GM23338 (cell line): Measurements from ENCODE around the gene CNTNAP2. TPM values are rescaled to one million over a fixed set of nuclear protein-coding genes. Genes with fewer than 3 reads are reported as not detected.
A peak's percentile ranks its signal among the peaks of the same experiment; 100 is the strongest.

Experiments used
- ATAC-seq: fragments of 200-7000 bp; cut with Tn5 transposase; 3 replicates; pipeline ENCODE4 v1.9.1; 2020
- DNase-seq: peaks from one replicate; pipeline ENCODE4 v3.0.0-alpha.2; 2015; ENCODE audit warnings: low spot score
- H2AFZ ChIP-seq: fragments of 200-600 bp; sonication (generic); 2 replicates; pipeline ENCODE4 v1.8.0; 2016; ENCODE audit warnings: antibody characterized with exemption, mild to moderate bottlenecking, moderate library complexity
- H3F3A ChIP-seq: fragments of 200-600 bp; sonication (generic); replicated peaks from 2 replicates; pipeline ENCODE4 v1.8.0; 2017; ENCODE audit warnings: antibody characterized with exemption, mixed run types, low read depth
- H3K27ac ChIP-seq: fragments of 200-600 bp; sonication (generic); 2 replicates; pipeline ENCODE4 v1.6.1; 2016; ENCODE audit warnings: low read depth
- H3K27me3 ChIP-seq: fragments of 200-600 bp; sonication (generic); 2 replicates; pipeline ENCODE4 v1.8.0; 2016; ENCODE audit warnings: mild to moderate bottlenecking, mixed run types, moderate library complexity; ENCODE audit not compliant: insufficient read depth
- H3K36me3 ChIP-seq: fragments of 200-600 bp; sonication (generic); 2 replicates; pipeline ENCODE4 v1.8.0; 2016; ENCODE audit warnings: mild to moderate bottlenecking; ENCODE audit not compliant: insufficient read depth
- H3K4me1 ChIP-seq: fragments of 200-600 bp; sonication (generic); 2 replicates; pipeline ENCODE4 v1.8.0; 2016; ENCODE audit warnings: mild to moderate bottlenecking, moderate library complexity; ENCODE audit not compliant: insufficient read depth
- H3K4me2 ChIP-seq: fragments of 200-600 bp; sonication (generic); 2 replicates; pipeline ENCODE4 v1.7.1; 2017; ENCODE audit warnings: mixed run types
- H3K4me3 ChIP-seq: fragments of 200-600 bp; sonication (generic); 2 replicates; pipeline ENCODE4 v1.6.1; 2016; ENCODE audit warnings: mixed run types
- H3K79me2 ChIP-seq: fragments of 200-600 bp; sonication (generic); replicated peaks from 2 replicates; pipeline ENCODE4 v1.8.0; 2017; ENCODE audit warnings: mild to moderate bottlenecking; ENCODE audit not compliant: insufficient read depth
- H3K9me2 ChIP-seq: fragments of 200-600 bp; sonication (generic); 2 replicates; pipeline ENCODE4 v1.8.0; 2017; ENCODE audit not compliant: insufficient read depth
- H4K20me1 ChIP-seq: fragments of 200-600 bp; sonication (generic); replicated peaks from 2 replicates; pipeline ENCODE4 v1.8.0; 2017; ENCODE audit warnings: mild to moderate bottlenecking; ENCODE audit not compliant: insufficient read depth
- H3K27ac Mint-ChIP-seq: 2 replicates; pipeline ENCODE4 v1.8.0; 2020; ENCODE audit warnings: inconsistent platforms, mild to moderate bottlenecking, moderate library complexity, mixed read lengths
- H3K27me3 Mint-ChIP-seq: 3 replicates; pipeline ENCODE4 v1.8.0; 2022; ENCODE audit warnings: low read depth, mild to moderate bottlenecking, moderate library complexity, mixed read lengths, inconsistent platforms; ENCODE audit not compliant: insufficient read depth, poor library complexity
- H3K36me3 Mint-ChIP-seq: 3 replicates; pipeline ENCODE4 v1.8.0; 2021; ENCODE audit warnings: low read depth, mild to moderate bottlenecking, inconsistent platforms, moderate library complexity, mixed read lengths
- H3K4me1 Mint-ChIP-seq: 3 replicates; pipeline ENCODE4 v1.8.0; 2020; ENCODE audit warnings: mild to moderate bottlenecking, inconsistent platforms, mixed read lengths
- H3K4me3 Mint-ChIP-seq: 3 replicates; pipeline ENCODE4 v1.8.0; 2021; ENCODE audit warnings: moderate library complexity, mild to moderate bottlenecking, inconsistent platforms, mixed read lengths
- H3K9me3 Mint-ChIP-seq: 3 replicates; pipeline ENCODE4 v1.8.0; 2020; ENCODE audit warnings: moderate library complexity, mild to moderate bottlenecking, inconsistent platforms, mixed read lengths
- CTCF ChIP-seq, 2 experiments: fragments of 200-600 bp in 1 of 2; sonication (generic) in 1 of 2; conservative IDR thresholded peaks; 2 replicates each; pipeline versions ENCODE4 v1.5.1 to v1.6.1; 2016 to 2017; ENCODE audit warnings: antibody characterized with exemption in 2 of 2, low read depth in 2 of 2, mild to moderate bottlenecking in 2 of 2, moderate library complexity in 1 of 2
- ETS1 ChIP-seq: IDR thresholded peaks from 2 replicates; pipeline ENCODE4 v1.6.1; 2016; ENCODE audit warnings: antibody characterized with exemption
- JUNB ChIP-seq: IDR thresholded peaks from one replicate; pipeline ENCODE4 v1.6.1; 2016; ENCODE audit warnings: antibody characterized with exemption; ENCODE audit not compliant: unreplicated experiment
- ZNF331 ChIP-seq: fragments of 250-450 bp; sonication (Bioruptor Pico); IDR thresholded peaks from 2 replicates; pipeline ENCODE4 v1.5.0; 2020; ENCODE audit warnings: low read depth, mild to moderate bottlenecking, moderate library complexity
- polyA plus RNA-seq: library from polyadenylated mRNA; unstranded; fragments of >200 nt; fragmentation: Nextera tagmentation; extraction: Ambion mirVana; gene quantifications from 2 replicates; pipeline ENCODE4 v1.2.1, GENCODE V29; 2016
- total RNA-seq: library from RNA; depleted of rRNA; stranded (reverse); fragments of >200 nt; shearing (Covaris generic); gene quantifications from 2 replicates; pipeline ENCODE4 v1.2.3, GENCODE V29; 2014
- TF ChIP-seq, protein P1 (sequence below): fragments of 250-450 bp; sonication (Bioruptor Pico); IDR thresholded peaks from 2 replicates; pipeline ENCODE4 v1.5.0; 2020; ENCODE audit warnings: mild to moderate bottlenecking, moderate library complexity

The CNTNAP2 gene
- total and polyA plus RNA-seq, 2 experiments from 2014 or later = 38.2 to 61.3 TPM

DNA sequence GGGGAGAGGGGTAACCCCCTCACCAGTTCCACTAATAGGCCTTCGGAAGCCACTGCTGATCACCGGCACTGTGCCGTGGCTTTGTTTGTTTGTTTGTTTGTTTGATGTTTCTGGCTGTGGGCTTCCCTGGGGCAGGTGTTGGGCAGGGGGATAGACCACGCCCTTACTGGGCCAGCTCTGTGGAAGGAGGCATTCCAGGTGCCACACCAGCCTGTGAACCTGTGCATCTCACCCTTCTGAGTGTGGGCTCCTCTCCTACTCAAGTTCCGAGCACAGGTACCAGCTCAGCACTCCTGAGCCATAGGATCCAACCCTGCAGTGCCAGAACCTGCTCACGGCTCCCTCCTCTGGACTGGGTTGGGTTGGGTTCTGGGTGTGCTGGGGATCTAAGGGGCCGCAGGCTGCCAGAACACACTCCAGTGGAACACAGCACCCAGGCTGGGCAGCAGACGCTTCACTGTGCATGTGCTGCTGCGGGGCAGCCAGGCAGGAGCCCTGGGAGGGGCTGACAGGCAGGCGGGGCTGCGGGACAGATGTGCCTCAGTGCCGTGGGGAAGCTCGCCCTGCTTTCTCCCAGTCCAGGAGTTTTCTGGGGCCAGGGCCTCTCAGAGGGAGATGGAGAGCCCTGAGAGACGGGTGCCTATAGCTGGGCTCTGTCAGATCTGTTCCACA, 1053.9 kb downstream of the CNTNAP2 start (continued):
- TF ChIP-seq, protein P1, sequence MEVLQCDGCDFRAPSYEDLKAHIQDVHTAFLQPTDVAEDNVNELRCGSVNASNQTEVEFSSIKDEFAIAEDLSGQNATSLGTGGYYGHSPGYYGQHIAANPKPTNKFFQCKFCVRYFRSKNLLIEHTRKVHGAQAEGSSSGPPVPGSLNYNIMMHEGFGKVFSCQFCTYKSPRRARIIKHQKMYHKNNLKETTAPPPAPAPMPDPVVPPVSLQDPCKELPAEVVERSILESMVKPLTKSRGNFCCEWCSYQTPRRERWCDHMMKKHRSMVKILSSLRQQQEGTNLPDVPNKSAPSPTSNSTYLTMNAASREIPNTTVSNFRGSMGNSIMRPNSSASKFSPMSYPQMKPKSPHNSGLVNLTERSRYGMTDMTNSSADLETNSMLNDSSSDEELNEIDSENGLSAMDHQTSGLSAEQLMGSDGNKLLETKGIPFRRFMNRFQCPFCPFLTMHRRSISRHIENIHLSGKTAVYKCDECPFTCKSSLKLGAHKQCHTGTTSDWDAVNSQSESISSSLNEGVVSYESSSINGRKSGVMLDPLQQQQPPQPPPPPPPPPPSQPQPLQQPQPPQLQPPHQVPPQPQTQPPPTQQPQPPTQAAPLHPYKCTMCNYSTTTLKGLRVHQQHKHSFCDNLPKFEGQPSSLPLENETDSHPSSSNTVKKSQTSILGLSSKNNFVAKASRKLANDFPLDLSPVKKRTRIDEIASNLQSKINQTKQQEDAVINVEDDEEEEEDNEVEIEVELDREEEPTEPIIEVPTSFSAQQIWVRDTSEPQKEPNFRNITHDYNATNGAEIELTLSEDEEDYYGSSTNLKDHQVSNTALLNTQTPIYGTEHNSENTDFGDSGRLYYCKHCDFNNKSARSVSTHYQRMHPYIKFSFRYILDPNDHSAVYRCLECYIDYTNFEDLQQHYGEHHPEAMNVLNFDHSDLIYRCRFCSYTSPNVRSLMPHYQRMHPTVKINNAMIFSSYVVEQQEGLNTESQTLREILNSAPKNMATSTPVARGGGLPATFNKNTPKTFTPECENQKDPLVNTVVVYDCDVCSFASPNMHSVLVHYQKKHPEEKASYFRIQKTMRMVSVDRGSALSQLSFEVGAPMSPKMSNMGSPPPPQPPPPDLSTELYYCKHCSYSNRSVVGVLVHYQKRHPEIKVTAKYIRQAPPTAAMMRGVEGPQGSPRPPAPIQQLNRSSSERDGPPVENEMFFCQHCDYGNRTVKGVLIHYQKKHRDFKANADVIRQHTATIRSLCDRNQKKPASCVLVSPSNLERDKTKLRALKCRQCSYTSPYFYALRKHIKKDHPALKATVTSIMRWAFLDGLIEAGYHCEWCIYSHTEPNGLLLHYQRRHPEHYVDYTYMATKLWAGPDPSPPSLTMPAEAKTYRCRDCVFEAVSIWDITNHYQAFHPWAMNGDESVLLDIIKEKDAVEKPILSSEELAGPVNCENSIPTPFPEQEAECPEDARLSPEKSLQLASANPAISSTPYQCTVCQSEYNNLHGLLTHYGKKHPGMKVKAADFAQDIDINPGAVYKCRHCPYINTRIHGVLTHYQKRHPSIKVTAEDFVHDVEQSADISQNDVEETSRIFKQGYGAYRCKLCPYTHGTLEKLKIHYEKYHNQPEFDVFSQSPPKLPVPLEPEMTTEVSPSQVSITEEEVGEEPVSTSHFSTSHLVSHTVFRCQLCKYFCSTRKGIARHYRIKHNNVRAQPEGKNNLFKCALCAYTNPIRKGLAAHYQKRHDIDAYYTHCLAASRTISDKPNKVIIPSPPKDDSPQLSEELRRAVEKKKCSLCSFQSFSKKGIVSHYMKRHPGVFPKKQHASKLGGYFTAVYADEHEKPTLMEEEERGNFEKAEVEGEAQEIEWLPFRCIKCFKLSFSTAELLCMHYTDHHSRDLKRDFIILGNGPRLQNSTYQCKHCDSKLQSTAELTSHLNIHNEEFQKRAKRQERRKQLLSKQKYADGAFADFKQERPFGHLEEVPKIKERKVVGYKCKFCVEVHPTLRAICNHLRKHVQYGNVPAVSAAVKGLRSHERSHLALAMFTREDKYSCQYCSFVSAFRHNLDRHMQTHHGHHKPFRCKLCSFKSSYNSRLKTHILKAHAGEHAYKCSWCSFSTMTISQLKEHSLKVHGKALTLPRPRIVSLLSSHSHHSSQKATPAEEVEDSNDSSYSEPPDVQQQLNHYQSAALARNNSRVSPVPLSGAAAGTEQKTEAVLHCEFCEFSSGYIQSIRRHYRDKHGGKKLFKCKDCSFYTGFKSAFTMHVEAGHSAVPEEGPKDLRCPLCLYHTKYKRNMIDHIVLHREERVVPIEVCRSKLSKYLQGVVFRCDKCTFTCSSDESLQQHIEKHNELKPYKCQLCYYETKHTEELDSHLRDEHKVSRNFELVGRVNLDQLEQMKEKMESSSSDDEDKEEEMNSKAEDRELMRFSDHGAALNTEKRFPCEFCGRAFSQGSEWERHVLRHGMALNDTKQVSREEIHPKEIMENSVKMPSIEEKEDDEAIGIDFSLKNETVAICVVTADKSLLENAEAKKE (CRISPR knock-in tag) = no peak

- no peak overlapping the region for H3K4me3 ChIP-seq
- DNase-seq = no peak
- H3K4me3 Mint-ChIP-seq = no peak overlapping the region
- no peaks in the 10 kb centered on the region for H3K9me2 ChIP-seq
- peaks cover 3% of the 10 kb centered on the region for H3K27me3 Mint-ChIP-seq
- H3K79me2 ChIP-seq = no peaks in the 10 kb centered on the region
- no peaks in the 10 kb centered on the region for H4K20me1 ChIP-seq
- H3K9me3 Mint-ChIP-seq = peaks cover 23% of the 10 kb centered on the region
- peak; percentile 26; the same call in 2 of the 3 replicates for ATAC-seq
- no peak overlapping the region for H3K27ac Mint-ChIP-seq
- H3K4me1 ChIP-seq = no peaks in the 10 kb centered on the region
- H2AFZ ChIP-seq = peak overlapping the region; percentile 74; the same call in 1 of the 2 replicates
- H3K27me3 ChIP-seq = no peaks in the 10 kb centered on the region
- no peak overlapping the region for H3K27ac ChIP-seq
- H3K4me1 Mint-ChIP-seq = no peaks in the 10 kb centered on the region
- no peaks in the 10 kb centered on the region for H3F3A ChIP-seq
- H3K4me2 ChIP-seq = no peak overlapping the region
- no peaks in the 10 kb centered on the region for H3K36me3 ChIP-seq
- H3K36me3 Mint-ChIP-seq = no peaks in the 10 kb centered on the region
- TF ChIP-seq ETS1 (no peak), JUNB (no peak), ZNF331 (CRISPR knock-in tag) (no peak), CTCF (conservative IDR thresholded peaks at IDR 0.05; ENCODE audit: low read depth in 2 of 2) (no peak)
- TF ChIP-seq, protein P1 (CRISPR knock-in tag) = no peak
Measured at GRCh38 chr7:147171013-147171391, 1054.4 kb downstream of the CNTNAP2 start.
